ENCODE results near the gene GART.

The GART gene

DNA sequence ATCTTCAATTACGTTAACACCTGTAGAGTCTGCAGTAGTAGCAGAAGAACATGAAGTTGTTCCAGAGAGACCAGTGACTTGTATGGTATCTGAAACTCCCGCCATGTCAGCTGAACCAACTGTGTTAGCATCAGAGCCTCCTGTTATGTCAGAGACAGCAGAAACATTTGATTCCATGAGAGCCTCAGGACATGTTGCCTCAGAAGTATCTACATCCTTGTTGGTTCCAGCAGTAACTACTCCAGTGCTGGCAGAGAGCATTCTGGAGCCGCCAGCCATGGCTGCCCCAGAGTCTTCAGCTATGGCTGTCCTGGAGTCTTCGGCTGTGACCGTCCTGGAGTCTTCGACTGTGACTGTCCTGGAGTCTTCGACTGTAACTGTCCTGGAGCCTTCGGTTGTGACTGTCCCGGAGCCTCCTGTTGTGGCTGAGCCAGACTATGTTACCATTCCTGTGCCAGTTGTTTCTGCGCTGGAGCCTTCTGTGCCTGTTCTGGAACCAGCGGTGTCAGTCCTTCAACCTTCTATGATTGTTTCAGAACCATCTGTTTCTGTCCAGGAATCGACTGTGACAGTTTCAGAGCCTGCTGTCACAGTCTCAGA, 11.2 kb upstream of the GART start:
- no peak for DNase-seq

DNA sequence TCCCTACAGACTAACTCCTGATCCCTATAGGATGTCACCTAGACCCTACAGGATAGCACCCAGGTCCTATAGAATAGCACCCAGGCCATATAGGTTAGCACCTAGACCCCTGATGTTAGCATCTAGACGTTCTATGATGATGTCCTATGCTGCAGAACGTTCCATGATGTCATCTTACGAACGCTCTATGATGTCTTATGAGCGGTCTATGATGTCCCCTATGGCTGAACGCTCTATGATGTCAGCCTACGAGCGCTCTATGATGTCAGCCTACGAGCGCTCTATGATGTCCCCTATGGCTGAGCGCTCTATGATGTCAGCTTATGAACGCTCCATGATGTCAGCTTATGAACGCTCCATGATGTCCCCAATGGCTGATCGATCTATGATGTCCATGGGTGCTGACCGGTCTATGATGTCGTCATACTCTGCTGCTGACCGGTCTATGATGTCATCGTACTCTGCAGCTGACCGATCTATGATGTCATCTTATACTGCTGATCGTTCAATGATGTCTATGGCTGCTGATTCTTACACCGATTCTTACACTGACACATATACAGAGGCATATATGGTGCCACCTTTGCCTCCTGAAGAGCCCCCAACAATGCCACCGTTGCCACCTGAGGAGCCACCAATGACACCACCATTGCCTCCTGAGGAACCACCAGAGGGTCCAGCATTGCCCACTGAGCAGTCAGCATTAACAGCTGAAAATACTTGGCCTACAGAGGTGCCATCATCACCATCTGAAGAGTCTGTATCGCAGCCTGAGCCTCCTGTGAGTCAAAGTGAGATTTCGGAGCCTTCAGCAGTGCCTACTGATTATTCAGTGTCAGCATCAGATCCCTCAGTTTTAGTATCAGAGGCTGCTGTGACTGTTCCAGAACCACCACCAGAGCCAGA, 10.4 kb upstream of the GART start:
- DNase-seq = no peak

DNA sequence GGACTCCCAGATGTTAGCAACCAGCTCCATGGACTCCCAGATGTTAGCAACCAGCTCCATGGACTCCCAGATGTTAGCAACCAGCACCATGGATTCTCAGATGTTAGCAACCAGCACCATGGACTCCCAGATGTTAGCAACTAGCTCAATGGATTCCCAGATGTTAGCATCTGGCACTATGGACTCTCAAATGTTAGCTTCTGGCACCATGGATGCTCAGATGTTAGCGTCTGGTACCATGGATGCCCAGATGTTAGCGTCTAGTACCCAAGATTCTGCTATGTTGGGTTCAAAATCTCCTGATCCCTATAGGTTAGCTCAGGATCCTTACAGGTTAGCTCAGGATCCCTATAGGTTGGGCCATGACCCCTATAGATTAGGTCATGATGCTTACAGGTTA, 9.7 kb upstream of the GART start:
- no peak for DNase-seq

DNA sequence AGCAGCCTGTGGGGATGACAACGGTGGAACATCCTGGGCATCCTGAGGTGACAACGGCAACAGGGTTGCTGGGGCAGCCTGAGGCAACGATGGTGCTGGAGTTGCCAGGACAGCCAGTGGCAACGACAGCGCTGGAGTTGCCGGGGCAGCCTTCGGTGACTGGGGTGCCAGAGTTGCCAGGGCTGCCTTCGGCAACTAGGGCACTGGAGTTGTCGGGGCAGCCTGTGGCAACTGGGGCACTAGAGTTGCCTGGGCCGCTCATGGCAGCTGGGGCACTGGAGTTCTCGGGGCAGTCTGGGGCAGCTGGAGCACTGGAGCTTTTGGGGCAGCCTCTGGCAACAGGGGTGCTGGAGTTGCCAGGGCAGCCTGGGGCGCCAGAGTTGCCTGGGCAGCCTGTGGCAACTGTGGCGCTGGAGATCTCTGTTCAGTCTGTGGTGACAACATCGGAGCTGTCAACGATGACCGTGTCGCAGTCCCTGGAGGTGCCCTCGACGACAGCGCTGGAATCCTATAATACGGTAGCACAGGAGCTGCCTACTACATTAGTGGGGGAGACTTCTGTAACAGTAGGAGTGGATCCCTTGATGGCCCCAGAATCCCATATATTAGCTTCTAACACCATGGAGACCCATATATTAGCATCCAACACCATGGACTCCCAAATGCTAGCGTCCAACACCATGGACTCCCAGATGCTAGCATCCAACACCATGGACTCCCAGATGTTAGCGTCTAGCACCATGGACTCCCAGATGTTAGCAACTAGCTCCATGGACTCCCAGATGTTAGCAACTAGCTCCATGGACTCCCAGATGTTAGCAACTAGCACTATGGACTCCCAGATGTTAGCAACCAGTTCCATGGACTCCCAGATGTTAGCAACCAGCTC, 9.1 kb upstream of the GART start:
- no peak for DNase-seq

DNA sequence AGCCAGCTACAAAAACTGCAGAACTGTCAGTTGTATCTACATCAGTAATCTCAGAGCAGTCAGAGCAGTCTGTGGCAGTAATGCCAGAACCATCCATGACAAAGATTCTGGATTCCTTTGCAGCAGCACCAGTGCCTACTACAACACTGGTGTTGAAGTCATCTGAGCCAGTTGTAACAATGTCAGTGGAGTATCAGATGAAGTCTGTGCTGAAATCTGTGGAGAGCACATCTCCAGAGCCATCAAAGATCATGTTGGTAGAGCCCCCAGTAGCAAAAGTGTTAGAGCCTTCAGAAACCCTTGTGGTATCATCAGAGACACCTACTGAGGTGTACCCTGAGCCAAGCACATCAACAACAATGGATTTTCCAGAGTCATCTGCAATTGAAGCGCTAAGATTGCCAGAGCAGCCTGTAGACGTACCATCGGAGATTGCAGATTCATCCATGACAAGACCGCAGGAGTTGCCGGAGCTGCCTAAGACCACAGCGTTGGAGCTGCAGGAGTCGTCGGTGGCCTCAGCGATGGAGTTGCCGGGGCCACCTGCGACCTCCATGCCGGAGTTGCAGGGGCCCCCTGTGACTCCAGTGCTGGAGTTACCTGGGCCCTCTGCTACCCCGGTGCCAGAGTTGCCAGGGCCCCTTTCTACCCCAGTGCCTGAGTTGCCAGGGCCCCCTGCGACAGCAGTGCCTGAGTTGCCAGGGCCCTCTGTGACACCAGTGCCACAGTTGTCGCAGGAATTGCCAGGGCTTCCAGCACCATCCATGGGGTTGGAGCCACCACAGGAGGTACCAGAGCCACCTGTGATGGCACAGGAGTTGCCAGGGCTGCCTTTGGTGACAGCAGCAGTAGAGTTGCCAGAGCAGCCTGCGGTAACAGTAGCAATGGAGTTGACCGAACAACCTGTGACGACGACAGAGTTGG, 8.2 kb upstream of the GART start:
- no peak for DNase-seq

DNA sequence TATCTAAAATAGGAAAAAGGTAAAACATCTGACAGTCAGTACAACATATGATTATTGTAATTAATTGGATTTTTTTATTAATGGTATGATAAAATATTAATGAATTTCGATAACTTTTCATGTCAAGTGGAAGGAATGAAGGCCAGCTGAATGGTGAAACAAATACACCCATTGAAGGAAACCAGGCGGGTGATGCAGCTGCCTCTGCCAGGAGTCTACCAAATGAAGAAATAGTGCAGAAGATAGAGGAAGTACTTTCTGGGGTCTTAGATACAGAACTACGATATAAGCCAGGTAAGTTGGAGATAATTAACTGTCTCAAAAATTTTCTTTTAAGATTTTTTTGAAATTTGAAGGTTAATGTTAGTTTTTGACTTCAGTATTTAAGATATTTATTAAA, 4.2 kb upstream of the GART start:
- no peak for DNase-seq

DNA sequence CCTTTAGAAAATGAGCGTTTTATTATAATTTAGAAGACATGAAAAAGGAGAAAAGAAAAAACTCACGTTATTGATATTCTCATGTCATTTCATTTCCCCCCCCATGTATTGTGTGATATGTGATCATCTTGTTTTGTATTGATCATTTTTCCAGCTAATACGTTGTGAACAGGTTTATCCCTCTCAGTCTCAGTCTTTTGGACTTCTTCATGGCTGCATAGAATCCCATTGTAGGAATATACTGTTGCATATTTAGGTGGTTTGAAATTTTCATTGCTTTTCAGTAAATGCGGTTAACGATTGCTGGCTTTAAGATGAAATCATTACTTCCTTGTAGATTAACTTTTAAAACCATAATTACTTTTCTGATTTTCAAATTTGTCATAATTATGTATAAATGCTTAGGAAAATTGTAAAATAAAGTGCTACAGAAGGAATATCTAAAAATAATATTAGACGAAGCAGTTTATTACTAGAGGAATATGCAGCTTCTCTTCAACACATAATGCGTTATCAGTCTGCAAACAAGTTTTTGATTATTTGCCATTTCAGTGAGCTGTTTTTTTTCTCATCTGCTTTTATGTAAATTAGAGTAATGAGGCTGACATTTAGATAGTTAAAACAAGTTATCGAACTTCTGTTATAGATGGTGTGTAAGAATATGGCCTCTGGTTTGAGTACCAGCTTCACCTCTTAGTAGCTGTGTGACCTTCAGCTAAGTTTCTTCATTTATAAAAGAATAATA, 2.7 kb upstream of the GART start:
- DNase-seq = no peak

DNA sequence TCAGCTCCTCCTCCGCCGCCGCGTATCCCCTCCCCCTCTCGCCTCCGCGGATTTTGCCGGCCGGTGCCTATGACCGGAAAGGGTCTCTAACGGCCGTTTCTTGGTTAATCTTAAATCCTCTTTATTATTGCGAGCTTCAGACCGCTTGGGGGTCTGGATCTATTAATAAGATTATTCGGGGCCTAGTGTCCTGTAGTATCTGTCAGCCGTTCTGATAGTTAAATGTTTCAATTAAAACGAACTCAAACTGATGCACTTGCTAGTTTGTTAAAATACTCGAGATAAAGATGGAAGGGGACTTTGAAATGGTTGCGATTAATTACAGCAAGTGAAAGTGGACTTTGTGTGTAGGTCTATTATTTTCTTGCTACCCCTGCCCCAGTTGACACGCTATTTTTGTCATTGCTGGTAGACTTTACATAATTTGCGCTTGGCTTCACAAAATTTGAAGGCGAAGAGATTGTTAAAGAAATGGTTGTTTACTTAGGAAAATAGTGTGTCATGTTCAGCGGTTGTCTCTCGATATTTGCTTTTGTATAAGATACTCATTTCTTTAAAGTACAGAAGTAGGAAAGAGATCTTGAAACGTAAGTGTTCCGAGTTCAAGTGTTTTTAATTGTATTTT, 1.7 kb upstream of the GART start:
- no peak for DNase-seq

DNA sequence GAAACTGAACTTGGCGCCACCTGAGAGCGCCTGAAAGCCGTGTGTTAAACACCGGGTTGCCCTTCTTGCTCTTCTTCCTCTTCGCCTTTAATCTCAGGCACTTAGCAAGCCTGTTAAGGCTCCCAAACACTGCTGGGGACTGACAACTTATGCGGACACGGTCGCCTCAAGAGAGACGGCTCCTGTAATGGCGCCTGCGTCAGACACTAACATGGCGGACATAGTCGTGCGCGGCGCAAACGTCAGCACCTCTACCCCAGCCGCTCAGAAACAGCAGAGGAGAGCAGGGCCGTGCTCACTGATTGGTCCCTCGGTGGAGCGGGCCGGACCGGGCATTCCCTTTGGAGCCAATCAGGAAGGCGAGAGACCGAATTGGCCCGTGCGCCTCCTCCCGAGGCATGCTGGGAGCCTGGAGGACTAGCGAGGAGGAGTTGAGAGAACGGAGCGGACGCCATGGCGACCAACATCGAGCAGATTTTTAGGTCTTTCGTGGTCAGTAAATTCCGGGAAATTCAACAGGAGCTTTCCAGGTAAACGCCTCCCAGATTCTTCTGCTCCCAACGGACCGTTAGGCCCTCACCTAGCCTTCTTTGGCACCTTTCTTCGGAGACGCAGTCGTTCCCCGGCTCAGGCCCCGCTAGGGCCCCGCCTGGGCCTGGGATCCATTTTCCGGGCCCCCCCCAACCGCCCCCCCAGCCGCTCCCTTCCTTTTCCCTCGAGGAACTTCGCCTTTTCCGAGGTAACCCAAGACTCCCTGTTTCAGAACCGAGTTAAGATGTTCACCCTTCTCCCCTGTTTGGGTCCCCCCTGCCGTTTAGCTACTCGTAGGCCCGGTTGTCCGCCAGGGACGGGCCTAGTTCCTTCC, 955 bp upstream of the GART start, which contains the start of gene SON:
Gene SON, plus strand, starts transcription at position 399 of the 865 bp plus-strand sequence. Its CDS starts 55 bp downstream, at position 454.
- DNase-seq = peak; percentile 99

DNA sequence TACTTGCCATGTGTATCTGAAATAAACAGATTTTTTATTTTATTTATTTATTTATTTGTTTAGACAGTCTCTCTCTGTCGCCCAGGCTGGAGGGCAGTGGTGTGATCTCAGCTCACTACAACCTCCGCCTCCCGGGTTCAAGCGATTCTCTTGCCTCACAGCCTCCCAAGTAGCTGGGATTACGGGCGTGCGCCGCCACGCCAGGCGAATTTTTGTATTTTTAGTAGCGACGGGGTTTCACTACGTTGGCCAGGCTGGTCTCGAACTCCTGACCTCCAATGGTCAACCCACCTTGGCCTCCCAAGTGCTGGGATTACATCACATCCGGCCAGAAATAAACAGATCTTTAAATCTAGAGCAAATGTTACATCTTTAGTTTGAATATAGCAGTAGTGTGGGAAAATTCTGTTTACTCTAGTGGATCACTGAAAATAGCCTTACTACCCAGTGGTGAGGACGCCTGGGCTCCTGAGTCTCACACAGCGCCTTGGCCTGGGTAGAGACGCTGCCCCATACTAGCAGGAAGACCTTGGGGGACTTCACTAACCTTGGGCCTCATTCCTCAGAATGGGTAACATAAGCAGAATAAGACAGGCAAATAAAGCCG, 709 bp downstream of the GART start:
- no peak for DNase-seq

DNA sequence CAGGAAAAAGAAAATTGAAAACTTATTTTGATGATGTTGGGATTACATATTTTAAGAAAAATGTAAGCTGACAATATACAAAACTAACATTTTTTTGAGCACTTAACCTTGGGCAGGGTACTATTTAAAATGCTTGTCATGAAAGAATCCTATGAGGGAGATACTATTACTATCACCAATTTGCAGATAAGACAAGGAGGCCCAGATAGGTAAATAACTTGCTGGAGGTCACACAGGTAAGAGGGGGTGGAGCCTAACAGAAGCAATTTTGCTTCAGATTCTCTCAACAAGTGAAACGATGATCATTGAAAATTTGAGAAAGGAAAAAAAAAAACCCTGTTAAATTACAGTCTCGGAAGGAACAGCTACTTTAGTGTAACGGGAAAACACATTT, 1.2 kb downstream of the GART start:
- DNase-seq = no peak

DNA sequence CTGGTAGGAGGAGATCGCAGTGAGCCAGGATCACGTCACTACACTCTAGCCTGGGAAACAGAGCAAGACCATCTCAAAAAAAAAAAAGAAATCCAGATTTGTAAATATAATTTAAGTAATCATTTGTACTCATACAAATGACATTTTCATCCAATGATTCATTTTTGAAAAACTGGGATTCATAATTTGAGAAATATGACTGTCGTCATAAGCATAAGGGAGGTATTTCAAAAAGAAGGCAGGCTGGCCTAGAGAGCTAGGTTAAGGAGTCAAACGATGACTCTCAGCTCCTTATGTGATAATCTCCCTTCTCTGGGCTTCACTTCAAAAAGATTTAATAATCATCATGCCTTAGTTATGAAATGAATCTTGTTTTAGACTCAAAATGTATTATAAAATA, 2.3 kb downstream of the GART start:
- no peak for DNase-seq

DNA sequence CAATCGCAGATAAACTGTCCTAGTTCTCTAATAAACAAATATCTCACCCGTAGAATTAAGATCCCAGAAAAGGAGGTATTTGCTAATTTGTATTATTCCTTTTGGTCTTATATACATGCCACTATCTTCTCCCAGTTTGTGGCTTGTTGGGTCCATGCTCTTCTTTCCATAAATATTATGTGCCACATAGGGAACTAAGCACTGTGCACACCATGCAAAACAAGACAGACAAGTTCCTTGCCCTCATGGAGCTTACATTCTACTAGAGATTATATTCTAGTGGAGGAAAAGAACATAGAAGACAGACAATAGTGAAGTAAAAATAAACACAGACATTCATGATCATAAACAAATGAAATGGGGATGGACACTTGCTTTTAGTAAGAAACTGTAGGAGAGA, 4.7 kb downstream of the GART start:
- no peak for DNase-seq

DNA sequence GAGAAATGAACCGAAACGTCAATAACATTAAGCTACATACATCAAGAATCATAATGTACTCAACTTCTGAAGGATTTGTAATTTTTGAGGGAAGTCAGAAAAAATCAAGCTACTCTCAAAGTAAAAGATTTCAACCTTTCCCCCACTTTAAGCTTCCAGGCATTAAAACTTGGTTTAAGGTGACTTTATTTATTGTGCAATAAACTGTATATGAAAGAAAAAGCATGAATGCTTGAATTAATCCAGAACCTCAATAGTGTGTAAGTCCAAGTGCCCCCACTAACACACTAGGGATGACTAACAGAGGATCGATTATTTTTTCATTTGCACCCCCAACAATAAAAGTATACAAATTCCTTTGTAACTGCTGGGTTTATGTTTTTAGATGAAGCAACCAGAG, 10.9 kb downstream of the GART start:
- no peak for DNase-seq

DNA sequence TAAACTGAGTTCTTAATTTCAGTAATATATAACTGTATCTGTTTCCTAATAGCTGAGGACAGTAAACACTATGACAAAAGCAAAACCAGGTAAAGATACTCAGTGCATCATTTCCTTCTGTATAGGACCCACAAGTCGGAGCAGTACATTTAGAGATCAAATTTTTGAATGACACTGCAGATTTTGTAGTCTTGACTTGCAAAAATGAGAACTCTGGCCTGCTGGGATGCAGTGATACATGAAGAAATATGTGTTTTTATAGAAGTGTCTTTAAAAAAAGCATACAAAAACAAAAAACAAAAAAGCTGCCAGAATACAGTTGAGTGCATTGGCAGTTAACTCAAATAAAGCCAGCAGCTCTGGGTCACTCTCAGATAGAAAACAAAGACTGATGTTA, 19.0 kb downstream of the GART start:
- no peak for DNase-seq

DNA sequence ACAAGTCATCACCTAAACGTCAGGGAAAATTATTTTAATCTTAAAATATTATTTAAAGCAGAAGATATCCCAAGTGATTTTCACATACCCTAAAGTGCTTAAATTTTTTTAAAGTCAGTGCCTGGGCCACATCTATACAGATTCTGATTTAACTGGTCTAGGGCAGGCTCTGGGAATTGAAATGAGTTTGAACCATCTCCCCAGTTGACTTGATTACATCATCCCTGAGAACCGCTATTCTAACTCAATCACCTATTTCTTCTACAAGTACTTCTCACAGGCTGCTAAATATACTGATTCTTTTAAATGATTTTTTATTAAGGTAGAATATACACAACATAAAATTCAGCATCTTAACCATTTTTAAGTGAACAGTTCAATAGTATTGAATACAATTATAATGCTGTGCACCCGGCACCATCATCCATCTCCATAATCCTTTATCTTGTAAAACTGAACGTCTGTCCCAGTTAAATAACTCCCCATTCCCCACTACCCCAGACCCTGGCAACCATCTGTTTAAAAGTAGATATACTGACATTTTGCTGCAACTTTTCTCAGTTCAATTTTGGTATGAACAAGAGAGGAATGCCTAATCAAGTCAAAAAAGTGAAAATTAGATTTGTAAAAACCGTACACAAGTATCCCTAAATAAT, 19.5 kb downstream of the GART start:
- no peak for DNase-seq

DNA sequence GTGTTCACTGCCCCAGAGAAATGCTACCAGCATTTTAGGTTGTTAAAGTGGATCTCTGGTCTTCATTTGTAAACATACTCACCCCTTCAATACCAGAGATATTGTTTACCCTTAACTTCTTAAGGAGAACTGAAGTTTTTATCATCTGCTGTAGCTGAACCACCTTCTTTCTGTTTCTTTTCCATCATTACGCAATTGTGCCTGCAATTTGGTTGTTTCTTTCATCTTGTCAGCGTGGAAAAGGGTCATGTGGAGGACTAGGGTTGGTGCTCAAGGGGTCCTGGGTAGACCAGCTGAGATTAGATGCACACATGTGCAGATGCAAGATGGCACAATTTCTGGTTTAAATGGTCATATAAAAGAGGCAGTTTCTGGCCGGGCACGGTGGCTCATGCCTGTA, 23.0 kb downstream of the GART start:
- no peak for DNase-seq

DNA sequence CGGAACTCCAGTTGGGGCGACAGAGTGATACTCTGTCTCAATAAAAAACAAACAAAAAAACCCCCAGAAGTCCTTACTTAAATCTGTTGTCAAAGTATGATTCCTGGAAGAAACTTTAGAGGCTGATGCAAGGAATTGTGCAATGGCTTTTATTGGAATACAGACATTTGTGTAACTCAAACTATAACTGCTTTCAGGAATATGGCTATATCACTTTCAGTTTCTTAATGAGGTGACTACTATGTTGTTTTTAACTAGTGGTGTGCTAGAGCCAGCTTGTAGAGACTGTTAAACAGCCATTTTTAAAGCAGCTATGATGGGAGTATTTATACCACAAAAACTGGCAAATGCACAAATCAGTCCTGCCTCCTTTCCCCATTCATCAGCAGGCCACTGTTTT, 27.7 kb downstream of the GART start:
- DNase-seq = no peak

DNA sequence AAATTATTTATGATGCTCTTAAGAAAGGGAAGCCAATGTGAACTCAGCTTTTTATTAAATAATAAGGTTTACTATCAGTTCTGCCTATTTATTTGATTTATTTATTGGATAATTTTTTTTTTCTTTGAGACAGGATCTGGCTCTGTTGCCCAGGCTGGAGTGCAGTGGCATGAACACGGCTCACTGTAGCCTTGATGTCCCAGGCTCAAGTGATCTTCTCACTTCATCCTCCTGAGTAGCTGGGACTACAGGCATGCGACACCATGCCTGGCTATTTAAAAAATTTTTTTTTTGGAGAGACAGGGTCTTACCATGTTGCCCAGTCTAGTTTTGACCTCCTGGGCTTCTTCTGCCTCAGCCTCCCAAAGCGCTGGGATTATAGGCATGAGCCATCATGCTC, 29.4 kb downstream of the GART start:
- no peak for DNase-seq
